Subcutaneous adipose tissue (tissue), 4 donors: Measurements from ENCODE around the gene CUEDC1. TPM values are rescaled to one million over a fixed set of nuclear protein-coding genes. Genes with fewer than 3 reads are reported as not detected.

Experiments
- CTCF ChIP-seq: fragments of 450-650 bp; IDR thresholded peaks from one replicate; pipeline ENCODE4 v1.5.1; 2016; ENCODE audit warnings: low read depth, mild to moderate bottlenecking, control low read depth, antibody characterized with exemption, moderate library complexity
- total RNA-seq, 4 donors: library from RNA; depleted of rRNA; stranded (reverse); fragments of >200 nt; gene quantifications; one replicate each; pipeline ENCODE4 v1.1.0, GENCODE V29; 2016

CUEDC1 gene
- total RNA-seq, 4 donors from 2014 or later, result 18.0 to 22.5 (median 21.1) TPM

GRCh38 chr17:57892820-57893595, 62.2 kb downstream of the CUEDC1 start:
- no peak for TF ChIP-seq CTCF

- TF ChIP-seq CTCF, result no peak
Observed at GRCh38 chr17:57892146-57892819, 62.9 kb downstream of the CUEDC1 start.

GRCh38 chr17:57890857-57891232, 64.4 kb downstream of the CUEDC1 start:
- no peak for TF ChIP-seq CTCF

GRCh38 chr17:57889892-57890856, 65.0 kb downstream of the CUEDC1 start:
- TF ChIP-seq CTCF, result no peak

- no peak for TF ChIP-seq CTCF
Observed at GRCh38 chr17:57889252-57889651, 66.0 kb downstream of the CUEDC1 start.

GRCh38 chr17:57888311-57889216, 66.6 kb downstream of the CUEDC1 start:
- TF ChIP-seq CTCF, result no peak
